Activated gamma-delta T cell (primary cell): ENCODE measurements around the gene TALDO1.

ENCODE experiments used
- DNase-seq: peaks from one replicate; lab custom pipeline; 2025; lab: John Stamatoyannopoulos, UW

TALDO1 gene

GRCh38 chr11:769887-770641 is 22.8 kb downstream of the TALDO1 start:
- DNase-seq: no peak

DNA sequence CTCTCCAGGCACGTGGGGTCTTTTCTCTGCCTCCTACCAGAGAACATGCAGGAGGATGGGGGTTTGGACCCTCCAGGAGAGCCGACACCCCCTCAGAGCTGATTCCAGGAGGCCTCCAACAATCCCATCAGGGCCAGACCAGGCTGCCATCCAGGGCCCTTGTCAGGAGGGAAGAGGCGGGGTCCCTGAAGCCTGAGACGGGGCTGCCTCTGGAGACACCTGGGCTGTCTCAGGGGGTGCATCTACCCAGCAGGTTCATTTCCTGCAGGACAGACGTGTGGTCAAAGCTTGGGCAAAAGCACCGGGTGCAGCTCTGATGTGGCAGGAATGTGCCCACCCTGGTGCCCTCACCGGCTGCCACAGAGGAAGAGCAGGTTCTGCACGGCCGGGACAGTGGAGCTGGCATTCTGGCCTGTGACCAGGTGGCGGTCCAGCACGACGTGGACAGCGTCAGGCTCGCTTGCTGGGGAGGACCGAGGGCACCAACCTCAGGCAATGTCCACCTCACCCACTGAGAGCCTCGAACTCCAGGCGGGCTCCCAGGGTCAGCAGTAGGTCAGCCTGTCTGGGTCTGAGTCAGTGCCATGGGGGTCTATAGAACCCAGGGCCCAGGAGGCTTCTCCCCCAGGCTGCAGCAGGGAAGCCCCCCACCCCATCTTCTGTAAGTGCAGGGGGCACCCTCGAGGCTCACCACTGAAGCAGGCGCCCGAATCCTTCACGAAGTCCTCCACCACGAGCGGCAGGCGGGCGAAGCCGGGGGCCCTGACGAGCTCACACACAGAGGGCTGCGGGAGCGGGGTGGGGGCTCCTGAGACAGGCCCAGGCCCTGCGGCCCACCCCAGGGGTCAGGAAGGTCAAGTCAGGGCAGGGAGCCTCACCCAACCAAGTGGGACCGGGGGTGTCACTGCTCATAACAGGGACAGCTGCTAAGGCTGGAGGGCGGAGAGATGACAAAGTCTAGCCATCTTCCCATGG is 23.7 kb downstream of the TALDO1 start:
- no peak for DNase-seq

DNA sequence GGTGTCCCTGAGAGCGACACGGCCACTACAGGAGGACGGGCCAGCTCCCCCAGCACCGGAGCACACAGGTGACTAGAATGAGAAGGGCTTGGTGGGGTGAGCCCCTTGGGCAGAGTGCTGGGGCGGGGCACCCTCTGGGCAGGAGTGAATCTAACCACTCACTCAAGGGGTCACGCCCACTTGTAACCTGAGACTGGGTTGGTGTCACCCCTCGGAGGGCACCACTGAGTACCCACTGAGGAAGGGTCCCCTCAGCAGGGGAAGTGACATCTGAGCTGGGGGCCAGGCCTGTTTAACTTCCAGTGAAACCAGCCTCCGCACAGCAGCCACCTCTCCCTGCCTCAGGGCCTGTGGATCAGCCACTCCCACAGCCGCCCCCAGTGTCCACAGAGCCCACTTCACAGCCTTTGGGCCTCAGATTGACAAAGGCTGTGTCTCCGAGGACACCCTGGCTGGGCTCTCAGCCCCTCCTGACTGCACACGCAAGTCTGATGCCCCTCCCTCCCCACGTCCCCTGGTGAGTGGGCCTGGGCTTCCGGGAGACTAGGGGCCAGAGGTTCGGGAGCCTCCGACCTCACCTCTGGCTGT is 24.4 kb downstream of the TALDO1 start:
- DNase-seq: no peak

DNA sequence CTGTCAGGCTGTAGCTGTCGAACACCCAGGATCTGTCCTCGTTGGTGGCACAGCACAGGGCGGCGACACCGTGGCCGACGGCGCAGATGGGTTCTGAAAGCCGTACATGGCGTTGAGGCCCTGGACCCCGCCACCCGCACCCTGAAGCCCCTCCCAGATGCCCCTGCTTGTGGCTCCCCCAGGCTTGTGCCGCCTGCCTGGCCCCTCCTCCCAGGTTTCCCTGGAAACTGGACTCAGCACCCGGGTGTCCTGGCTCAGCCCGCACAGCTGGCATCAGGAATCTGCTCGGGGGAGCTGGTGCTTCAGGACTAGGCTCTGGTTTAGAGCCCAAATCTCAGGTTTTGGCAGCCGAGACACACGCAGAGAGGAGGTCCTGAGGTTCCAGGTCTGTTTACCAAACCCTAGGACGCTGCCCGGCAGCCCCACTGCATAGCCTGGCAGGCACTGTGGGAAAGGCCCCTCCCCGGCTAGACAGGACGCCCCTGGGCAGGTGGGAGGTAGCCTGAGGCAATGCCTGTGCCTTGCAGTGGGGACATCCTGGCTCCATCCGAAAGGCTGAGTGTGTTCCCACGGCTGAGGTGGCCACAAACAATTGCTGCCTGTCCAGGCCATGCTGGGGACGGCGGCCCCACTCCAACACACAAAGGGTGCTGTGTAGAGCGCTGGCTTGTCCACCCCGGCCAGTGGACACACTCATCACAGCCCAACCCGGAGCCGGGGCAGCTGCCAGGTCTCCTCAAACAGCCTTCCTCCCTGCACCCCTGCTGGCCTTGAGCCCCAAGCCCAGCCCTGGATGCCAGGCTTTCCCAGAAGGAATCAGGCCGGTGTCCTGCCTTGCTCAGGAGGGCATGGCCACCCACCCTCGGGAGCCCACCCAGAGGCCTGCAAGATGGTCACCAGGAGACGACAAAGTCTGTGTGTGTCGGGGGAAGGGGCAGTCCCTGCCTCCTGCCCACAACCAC is 25.4 kb downstream of the TALDO1 start:
- DNase-seq: no peak

- no peak for DNase-seq
These were observed 26.2 kb downstream of the TALDO1 start for GRCh38 chr11:773425-773824.

- no peak for DNase-seq
These were observed 26.6 kb downstream of the TALDO1 start for GRCh38 chr11:773830-774229.

GRCh38 chr11:774873-775592 is 27.8 kb downstream of the TALDO1 start:
- DNase-seq: no peak

DNA sequence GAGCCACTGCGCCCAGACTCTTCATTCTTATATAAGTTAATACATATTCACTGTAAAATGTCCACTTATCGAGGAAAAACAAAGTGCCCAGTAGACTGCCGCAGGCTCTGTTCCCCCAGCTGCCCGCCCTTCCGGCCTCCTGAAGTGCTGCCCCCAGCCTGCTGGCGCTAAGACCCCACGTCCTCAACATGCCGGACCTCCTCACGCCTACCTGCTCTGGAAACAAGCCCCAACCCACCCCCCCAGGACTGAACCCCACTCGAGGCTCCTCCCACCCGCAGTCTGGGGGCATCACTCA is 28.9 kb downstream of the TALDO1 start:
- no peak for DNase-seq

- DNase-seq: no peak
These were observed 29.5 kb downstream of the TALDO1 start for GRCh38 chr11:776561-777287.

DNA sequence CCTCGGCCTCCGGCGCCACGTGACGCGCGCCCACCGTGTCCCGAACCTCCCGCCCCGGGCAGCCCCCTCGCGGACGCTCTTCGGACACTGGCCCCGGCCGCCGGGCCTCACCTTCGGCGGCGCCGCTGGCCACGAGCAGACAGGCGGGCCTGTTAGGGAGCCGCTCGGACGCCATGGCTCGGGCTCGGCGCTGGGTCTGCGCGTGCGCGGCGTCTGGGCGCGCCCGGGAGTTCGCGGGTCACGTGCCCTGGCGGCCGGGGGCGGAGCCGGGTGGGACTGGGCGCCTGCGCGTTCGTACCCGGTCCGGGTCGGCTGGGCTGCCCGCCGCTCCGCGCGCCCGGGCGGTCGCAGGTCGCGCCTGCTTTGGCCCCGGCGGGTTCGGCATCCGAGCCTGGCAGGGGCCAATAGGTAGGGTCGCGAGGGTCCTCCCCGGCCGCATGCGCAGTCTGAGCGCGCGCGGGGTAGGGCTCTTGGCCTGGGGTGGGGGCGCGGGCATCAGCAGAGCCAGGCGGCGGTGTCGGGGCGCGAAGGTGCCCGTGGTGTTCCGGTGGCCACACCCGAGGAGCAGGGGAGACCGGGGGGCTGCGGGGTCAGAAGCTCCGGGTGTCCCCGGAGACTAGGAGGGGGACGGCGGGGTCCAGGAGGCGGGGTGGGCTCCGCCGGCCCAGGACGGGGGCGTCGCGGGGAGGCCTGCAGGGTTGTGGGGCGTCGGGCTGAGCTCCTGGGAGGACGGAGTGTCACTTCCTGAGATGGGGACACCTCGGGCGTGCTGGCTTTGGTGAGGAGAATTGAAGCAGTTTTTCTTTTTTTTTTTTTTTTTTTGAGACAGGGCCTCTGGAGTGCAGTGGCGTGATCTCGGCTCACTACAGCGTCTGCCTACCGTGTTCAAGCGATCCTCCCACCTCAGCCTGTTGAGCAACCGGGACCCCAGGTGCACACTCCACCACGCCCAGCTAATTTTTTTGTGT is 30.3 kb downstream of the TALDO1 start, which contains the start of gene GATD1:
Gene GATD1 (minus strand): TSS at position 200 of the 968 bp plus-strand sequence. CDS start 25 bp downstream, at position 175.
- DNase-seq: peak; percentile 93

DNA sequence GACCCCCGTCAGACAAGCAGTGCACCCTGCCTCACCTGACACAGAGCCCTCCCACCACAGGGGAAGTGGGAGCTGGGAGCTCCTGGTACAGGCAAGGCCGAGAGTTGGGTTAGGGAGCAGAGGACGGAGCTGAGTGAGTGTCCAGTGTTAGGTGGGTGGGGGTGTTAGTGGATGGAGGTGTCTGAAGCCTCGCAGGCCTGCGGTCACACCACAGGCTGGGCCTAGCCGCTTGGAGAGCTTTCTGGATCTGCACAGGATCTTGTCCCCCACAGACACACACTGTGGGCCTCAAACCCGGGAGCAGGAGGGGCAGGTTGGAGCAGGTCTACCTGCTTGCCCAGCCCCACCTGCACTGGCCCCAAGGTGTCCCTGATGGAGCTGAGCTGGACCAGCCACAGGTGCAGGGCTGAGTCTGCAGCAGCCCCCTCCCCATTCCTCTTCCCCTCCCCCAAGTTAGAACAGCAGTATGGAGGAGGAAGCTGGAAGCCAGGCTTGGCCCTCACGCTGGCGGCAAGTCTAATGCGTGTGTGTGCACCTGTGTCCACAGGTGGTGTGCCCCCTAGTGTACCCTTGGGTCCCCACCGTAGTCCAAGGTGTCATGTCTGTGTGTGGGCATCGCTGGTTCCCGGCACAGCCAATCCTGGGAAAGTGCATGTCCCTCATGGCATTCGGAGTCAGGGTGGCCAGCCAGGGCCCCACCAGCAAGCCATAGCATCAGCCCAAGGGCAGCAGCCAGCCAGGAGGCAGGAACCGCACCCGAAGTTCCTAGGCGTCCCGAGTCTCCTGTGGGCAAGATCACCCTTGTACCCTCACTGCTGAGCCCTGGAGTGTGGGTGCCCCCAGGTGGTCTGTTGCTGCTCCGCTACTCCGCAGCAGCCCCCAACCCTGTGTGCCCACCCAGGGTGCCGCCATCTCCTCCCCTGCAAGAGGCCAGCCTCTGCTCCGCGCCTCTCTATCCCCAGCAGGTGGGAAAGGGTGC is 32.0 kb downstream of the TALDO1 start:
- no peak for DNase-seq

DNA sequence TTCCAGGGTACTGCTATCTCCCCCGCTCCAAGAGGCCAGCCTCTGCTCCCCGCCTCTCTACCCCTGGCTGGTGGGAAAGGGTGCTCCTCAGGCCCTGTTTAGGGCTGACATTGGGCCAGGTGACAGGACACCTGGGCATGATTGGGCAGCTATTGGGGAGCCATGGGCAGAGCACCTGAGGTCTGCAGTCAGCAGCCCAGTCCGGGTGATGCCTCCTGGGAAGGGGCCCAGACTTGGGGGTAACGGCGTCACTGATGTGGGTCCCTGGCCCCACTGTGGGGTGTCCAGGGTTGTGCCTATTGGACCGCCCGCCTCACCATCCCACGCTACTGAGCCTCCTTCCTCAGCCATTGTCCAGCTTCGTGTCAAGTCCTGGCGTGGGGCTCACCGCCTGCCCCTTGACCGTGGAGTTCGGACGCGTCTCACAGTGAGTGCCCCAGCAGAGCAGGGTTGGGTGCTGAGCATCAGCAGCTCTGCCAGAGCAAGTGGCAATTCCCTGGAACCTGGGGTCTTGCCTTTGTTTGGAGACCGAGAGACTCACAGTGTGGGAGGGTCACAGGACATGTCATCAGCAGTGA is 32.8 kb downstream of the TALDO1 start:
- DNase-seq: no peak

DNA sequence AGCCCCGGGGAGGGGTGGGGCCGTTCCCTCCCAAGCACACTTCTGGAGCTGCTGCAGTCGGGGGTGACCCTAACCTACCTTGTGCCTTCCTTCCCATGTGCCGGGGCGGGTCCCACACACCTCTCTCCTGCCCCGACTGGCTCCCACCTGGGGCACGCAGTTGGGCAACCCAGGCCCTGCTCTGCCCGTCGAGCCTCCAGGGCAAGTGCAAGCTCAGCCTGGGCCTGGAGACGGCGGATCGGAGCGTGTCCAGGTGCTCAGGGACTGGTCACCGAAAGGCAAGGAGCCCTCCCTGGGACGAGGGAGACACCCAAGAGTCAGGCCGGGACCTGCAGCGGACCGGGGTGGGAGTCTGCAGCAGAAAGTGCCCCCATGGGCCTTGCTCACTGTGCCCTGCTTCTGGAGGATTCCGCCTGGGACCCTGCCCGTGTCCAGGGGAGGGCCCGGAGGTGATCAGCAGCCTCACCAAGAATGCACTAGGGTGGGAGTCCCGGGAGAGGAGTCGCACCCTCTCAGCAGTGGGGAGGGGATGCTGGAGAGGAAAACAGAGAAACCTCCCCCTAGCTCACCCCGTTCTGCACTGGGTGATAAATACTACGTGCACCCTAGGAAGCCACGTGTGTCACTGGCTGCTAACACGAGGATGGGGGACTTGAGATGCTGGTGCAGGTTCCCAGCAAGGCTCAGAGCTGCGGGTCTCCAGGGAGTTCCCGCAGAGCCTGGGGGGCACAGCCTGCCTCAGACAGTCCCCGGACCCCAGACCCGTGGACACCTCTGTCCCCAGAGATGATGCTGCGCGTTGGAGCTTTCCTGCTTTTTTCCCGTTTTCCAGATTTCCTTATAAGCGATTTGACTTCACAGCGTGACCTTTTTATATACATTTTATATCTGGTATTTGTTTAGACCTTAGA is 35.3 kb downstream of the TALDO1 start:
- DNase-seq: no peak

GRCh38 chr11:783581-784015 is 36.3 kb downstream of the TALDO1 start:
- no peak for DNase-seq

- DNase-seq: no peak
These were observed 39.2 kb downstream of the TALDO1 start for GRCh38 chr11:786235-787083.
